ENCODE results near the gene LRPPRC. TPM values are rescaled to one million over a fixed set of nuclear protein-coding genes. Genes with fewer than 3 reads are reported as not detected.
"Not testable (repeated sequence)": the region's sequence is repeated elsewhere in the genome, so short reads cannot be mapped to it uniquely, and the experiment has no call there.

Gene LRPPRC
- total RNA-seq, 1 donor from 2014 or later = 119 TPM

DNA sequence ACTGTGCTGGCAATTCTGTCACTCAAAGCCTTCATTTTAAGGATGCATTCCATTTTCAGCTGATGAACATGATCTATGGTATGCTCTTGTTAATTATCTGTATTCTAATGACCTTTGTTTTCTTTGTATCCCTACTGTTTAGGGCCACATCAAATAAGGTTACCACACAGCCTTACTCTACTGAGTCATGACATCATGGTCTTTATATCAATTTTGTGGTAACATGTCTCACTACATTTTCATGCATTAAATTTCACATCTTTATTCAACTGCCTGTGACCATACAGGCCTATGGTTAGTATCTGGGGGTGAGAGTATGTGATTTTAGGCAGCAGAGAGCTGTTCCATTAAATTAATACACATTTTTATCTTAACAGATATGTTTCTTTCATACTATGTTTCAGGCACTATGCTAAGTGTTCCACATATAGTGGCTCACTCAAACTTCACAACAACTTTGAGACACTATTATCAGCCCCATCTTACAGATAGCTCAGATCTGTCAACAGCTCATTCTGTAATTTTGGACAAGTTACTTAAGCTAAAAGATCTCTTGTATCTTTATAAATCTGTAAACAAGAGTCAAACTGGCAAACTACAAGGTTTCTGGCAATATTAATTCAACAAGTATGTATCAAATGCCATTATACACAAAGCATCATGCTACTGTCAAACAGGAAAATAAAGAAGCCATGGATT lies 18.0 kb downstream of the LRPPRC start:
- DNase-seq (ENCODE audit: low spot score) = no peak

DNA sequence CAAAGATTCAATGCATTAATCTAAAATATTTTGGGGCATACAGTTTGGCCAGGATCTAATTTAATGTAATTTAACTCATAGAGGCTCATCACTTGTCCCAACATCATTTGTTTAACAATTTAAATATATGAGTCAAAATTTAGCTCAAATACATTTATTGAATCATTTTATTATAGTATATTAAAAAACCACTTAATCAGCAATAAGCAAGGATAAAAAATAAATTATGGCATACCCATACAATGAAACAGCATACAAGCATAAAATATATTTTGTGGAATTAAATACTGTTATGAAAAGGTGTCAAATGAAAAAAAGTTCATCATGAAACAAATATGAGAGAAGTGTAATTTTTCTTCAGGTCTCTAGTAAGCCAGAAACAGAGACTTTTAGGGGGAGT lies 34.9 kb downstream of the LRPPRC start:
- DNase-seq (ENCODE audit: low spot score) = no peak

DNA sequence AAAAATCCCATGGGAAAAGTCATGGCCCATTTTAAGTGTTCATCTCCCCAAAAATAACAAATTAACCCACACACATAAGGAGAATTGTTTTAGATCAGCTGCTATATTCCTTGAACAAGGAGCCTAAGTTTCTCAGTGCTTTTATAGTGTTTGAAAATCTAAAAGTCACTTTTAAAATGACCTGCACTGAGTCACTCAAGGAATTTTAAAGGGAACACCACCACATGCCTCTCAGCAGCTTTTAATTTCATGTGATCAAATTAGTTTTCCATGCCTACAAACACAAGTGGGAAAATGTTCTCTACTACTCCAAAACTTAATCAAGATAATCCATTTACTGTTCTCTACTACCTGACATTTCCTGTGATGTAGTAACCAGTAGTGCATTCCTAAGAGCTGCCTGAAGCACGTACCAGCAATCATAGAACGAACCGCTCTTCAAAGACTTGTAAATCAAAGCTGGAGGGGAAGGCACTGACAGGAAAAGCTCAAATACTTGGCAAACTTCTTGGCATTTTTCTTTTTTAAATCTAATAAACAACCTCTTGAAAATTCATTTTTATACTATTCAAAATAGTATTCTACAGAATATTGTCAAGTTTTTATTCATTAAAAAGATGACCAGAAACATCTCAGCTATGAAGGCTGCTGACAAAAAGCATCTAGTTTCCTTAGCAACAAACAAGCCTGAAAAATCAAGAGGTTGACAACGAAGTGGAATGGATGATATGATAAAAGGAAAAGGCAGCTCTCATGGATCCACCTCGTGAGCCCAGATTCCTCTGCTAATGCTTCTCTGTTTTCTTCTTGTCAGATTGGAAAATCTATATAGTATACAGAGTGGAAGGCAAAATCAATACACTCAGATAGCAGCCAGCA lies 37.2 kb downstream of the LRPPRC start:
- no peak for DNase-seq (ENCODE audit: low spot score)

DNA sequence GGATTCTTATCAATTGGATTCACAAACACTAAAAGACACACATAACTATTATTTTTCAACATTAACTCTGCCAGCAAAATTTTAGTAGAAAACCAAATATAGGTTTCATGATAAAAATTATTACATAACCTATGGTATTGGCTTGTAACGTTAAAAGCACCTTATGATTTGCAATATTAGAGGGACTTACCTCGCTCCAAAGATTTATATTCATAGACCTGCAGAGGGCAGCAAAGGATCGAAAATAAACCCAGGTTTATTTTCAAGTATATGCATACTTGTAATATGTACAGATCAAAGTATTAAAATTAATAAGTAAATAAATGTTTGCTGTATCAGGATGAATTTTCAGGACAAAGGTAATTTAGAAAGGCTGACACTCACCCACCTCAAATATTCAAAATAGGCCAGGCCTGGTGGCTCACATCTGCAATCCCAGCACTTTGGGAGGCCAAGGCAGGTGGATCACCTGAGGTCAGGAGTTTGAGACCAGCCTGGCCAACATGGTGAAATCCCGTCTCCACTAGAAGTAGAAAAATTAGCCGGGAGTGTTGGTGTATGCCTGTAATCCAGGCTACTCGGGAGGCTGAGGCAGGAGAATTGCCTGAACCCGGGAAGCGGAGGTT lies 45.3 kb downstream of the LRPPRC start:
- no peak for DNase-seq (ENCODE audit: low spot score)

DNA sequence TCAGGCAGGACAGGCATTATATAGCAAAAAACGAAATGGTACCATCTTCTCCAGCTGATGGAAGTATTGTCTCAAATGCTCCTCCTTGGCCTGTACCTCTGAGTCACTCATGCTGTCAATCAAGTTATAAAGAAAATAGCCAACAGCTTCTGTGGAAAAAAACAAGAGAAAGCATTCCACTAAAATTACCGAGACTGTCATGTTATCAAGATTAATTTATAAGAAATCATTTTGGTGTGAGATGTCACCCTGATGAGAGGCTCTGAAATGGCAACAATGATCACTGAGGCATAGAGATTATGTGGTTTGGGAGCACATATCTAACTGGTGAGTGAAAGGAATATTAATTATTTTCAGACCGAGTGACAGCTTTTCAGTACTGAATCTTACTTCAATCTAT lies 47.4 kb downstream of the LRPPRC start:
- DNase-seq (ENCODE audit: low spot score) = no peak

DNA sequence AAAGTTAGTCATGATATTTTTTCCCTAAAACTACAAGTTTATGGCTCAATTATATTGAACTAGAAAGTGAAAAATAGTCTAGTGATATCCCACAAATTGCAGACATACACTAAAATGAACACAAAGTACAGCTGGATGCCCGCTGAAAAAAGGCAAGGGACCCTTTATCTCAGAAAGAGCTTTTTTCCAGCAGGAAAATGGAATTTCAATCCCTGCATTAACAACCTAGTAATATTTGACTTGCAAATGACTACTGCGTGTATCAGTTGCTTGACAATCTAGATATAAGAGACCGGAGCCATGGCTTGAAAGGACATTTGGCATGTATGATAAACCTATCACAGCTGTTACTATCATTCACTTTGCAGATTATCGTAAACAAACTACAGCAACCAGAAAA lies 49.1 kb downstream of the LRPPRC start:
- DNase-seq (ENCODE audit: low spot score) = no peak

DNA sequence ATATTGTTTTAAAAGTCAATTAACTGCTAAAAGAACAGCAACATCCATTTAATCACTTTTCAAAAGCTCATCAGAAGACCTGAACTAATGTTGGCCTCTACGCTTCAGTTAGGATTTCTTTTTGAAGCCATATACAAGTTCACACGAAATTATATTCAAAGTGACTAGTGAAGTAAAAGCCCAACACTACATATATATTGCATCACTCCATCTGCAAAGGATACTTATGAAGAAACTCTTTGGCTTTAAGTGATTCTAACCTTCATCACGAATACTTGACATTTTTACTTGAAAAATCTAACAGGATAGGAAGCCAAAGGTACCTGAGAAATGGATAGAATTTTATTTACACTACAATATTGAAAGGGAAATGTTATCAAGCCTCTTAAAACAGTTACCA lies 50.4 kb downstream of the LRPPRC start:
- no peak for DNase-seq (ENCODE audit: low spot score)

DNA sequence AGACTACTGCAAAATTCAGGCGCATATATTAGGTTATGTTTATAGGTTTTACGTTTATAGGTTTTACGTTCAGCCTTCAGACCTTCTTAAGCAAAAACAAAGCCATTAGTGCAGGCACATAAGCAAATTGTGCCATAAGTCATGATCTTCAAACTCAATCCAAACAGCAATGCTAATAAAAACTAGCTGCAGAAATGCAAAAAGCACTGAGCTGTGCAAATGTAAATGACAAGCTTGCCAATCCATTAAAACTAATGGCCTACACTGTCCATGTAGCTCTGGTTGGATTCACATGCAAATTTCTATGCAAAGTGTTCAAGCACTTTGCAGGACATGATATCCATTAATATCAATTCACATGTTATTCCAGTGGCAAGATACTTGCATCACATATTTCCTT lies 50.9 kb downstream of the LRPPRC start:
- DNase-seq (ENCODE audit: low spot score) = no peak

DNA sequence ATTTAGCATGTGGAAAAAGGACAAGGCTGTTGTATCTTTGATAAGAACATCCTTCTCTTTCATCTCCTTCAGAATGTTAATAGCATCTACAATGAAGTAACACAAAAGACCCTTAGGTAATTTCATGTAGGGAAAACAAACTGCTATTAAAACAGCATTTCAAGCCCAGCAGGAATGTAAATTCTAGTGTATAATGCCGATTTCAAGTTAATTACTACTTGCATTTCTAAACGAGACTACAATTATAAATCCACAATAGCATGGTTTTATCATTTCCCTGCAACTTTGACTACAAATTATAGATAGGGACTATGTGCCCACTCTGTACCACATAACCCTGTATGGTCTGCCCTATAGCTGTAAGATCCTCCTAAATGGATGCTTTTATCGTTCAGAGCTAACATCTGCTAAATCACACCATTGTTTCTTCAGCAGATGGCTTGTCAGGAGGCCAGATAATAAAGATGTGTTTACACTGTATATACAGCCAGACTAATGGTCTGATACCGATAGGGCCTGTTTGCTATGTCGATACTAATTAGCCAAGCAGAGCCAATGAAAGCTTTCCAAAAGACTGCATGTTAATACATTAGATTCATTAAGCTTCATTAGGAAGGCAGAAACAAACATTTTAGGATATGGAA lies 51.9 kb downstream of the LRPPRC start:
- no peak for DNase-seq (ENCODE audit: low spot score)

DNA sequence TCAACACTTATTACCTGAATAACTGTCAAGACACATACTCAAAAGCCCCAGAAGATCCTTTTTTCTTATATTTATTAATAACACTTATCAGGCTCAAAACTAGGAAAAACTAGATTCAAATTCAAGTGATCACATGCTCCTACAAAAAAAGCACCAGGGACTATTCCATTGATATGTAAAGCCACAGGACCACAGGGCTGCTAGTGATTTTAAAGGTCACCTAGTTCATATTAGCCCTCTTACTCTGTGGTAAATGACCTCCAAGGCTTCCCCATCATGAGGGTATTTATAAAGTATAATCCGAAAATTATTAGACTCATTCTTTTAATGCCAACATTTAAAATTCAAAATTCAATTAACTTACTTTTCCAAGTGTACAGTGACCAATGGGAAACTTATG lies 52.5 kb downstream of the LRPPRC start:
- no peak for DNase-seq (ENCODE audit: low spot score)

DNA sequence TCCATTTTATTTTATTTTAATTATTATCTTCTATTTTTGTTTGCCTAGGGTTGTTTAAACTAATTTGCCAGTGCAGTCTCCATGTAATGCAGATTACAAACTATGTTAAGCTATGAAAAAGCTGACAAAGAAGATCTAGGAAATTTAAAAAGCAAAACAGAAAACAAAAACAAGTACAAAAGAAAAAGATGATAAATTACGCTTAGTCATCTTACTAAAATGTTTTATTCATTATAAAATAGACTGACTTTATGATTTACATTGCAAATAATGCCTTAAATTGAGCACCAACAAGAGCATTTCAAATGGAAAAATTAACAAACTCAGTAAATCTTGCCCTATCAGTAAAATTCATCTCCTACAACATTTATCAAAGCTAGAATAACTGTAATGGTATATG lies 52.9 kb downstream of the LRPPRC start:
- no peak for DNase-seq (ENCODE audit: low spot score)

DNA sequence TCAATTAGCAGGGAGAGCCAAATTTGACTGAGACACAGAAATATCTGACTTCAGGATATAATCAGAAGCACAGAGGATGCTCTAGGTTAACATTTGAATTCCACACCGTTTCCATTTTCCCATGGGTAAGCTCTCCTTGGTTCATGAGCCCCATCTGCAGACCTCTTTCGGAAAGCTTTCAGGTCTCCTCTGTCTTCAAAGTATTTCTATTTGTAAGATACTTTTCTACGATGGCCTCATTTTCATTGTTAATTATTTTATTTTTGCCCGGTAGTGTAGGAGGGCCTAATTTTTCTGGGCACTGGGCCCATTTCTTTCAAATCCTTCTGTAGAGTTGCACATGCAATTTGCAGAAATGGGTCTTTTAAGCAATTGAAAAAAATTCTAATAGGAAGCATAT lies 53.8 kb downstream of the LRPPRC start:
- DNase-seq (ENCODE audit: low spot score) = no peak

DNA sequence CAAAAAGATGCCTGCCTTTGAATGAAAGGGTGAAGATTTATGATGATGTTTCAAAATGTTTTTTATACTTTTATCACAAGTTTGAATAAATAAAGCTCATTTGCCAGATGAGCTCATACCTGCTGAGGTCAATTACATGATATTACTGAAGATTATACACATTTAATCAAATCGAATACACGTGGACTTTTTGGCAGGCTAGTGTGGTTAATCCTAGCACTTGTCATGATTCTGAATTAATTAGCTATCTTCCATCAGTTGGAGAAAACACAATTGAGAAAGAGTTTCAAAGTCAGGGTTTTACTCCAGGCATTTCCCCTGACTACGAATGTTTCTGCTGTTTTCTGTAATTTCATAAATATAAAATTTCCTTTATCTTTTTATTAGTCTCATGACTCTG lies 54.4 kb downstream of the LRPPRC start:
- DNase-seq (ENCODE audit: low spot score) = no peak

DNA sequence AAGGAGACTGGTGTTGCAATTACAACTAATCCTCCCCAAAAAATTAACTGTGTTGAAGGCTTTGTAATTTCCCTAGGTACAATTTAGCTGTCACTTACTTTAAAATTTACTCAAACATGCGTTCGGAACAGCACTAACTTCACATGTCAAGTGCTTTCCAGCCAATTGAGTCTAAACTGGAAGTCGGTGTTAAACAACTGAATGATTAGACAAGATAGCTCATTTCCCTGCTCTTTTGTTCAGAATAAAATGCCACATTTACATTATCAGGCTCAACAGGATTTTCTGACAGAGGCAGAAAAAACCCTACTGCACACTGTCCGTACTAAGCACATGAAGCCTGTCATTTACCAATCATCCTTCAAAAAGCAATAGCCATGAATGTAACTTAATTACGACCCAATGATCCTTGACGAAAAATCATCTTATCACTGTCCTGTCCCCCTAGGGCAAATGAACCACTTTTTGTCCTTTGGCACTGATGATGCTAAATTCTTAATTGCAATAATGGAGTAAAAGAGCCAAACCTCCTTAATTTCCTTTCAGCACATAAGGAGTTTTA lies 56.0 kb downstream of the LRPPRC start:
- DNase-seq (ENCODE audit: low spot score) = no peak

DNA sequence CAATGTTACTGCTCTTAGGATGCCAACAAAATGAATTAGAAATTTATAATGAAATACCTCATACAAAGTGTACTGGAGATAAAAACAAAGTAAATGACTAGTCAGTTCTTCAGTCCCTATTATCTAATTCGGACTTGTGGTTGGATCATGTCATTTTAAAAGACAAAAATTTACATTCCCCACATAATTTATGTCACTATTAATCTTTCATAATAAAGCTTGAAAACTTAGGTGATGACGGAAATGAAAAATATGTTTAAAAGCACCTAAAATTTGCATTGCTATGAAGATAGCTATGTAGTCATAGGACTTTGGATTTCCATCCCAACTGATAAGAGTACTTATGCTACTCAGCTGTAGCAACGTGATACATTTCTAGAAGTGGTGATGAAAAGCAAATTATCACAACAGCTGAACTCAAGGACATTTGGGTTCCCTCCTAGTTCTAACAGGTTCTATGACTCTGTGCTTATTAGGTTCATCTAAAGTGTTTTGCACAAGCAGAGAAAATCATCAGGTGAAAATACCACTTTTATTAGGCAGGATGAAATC lies 58.4 kb downstream of the LRPPRC start:
- no peak for DNase-seq (ENCODE audit: low spot score)

DNA sequence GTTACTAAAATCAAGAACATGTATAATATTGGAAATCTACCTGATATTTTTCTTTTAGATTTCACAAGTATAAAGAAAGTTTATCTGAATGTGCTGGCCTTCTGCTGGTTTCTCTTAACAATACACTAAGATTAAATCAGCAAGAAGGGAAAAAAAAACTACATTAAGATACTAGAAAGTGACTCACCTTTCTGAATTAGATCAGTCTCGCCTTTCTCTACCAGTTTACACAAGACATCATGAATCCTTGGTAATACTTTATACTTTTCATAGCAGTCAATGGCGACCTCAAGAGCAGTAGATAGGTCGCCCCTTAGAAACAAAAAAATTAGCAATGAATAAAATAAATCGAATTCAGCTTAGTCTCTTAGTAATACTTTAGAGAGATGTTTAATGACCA lies 61.2 kb downstream of the LRPPRC start:
- no peak for DNase-seq (ENCODE audit: low spot score)

DNA sequence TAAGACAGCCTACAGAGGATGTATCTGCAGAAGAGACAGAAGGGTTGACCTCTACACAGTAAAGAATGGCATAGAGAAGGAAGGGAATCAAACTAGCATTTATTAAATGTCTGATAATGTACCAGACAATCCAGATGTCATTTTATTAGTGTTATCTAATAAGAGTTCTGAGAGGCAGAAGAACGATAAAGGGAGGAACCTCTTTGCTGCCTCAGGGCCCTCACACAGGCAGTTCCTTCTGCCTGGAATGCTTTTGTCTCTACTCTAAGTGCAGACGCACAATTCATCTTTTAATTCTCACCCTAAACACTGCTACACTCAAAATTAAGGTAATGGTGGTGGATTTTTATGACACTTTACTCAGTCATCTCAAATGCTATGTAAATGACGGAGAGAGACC lies 64.5 kb downstream of the LRPPRC start:
- DNase-seq (ENCODE audit: low spot score) = no peak

DNA sequence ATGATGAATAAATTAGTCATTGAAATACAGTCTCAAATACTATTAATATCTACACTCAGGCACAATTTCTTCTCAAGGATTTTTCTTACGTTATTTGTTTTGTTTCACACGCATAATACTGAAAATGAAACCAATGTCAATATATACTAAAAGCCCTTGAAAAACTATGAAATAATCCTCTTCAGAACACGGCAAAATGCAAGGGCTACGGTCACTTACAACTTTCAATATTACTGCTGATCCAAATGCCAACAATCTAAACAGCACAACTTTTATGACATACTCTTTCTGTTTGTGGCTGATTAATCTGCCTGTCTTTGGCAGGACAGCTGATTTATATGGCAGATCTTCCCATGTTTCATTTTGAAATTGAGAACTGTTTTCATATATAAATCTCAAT lies 68.3 kb downstream of the LRPPRC start:
- DNase-seq (ENCODE audit: low spot score) = no peak

DNA sequence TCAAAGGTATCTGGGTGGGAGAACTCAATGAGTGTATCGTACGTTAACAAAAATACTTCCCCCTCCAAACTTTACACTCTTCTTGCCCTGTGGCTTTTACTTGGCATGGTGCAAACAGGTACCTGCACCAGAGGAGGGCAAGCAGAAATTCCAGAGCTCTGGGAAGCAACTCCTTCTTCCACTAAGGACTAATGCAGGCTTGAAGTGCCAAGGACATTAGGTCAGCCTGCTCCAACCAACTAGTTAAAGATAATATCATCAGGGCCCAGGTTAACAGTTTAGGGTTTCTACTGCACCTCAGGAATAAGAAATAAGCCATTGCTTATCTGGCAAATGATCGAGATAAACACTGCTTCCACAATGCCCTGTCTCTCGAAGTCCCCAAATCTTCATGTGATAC lies 70.4 kb downstream of the LRPPRC start:
- DNase-seq (ENCODE audit: low spot score) = no peak

DNA sequence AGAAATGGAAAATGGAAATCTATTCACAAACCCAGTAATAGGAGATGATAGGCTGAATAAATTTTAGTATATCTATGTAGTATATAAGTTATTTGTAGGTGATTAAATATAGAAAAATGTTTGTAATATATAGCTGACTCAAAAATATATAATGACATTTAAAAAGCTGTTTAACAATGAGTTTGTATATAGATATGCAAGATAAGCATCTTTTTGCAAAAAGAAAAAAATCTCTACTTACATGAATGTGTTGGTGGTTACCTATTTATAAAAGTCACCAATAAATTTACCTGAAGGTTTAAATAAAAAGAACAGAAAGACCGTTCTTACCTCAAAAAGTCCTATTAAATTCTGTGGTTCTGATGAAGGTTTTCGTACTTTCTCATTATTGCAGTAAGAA lies 71.3 kb downstream of the LRPPRC start:
- no peak for DNase-seq (ENCODE audit: low spot score)

DNA sequence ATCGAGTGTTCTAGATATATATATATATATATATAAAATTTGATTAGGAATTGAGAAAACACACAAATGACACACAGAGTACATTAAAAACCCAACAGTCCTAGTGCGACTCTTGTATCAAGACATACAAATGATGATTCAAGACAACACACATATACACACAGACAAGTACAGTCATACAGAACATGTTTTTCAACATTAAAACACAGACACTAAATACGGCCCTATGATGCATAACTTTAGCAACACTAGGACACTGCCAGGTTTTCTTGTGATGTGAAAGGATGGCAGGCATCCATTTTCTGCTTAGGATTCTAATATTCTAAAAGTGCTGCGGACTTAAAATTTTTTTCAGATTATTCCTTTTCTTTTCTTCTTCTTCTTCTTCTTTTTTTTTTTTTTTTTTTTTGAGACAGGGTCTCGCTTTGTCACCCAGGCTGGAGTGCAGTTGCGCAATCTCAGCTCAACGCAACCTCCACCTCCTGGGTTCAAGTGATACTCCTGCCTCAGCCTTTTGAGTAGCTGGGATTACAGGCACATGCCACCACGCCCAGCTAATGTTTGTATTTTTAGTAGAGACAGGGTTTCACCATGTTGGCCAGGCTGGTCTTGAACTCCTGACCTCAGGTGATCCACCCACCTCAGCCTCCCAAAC lies 84.5 kb downstream of the LRPPRC start:
- DNase-seq (ENCODE audit: low spot score) = not testable (repeated sequence)
